ENCODE data around the gene RANBP9.

The RANBP9 gene

GRCh38 chr6:13643125-13643524, 68.5 kb downstream of the RANBP9 start:
- no peak for TF ChIP-seq CTCF (IDR thresholded peaks at IDR 0.05; ENCODE audit: low read length, missing control alignments)
- no peak overlapping the region for H3K4me3 ChIP-seq (replicated peaks; ENCODE audit: low read depth, low read length)
- DNase-seq (ENCODE audit: low read depth), result no peak

GRCh38 chr6:13641315-13641714, 70.3 kb downstream of the RANBP9 start:
- no peak for TF ChIP-seq CTCF (IDR thresholded peaks at IDR 0.05; ENCODE audit: low read length, missing control alignments)
- DNase-seq (ENCODE audit: low read depth), result peak; percentile 50
- H3K4me3 ChIP-seq (replicated peaks; ENCODE audit: low read depth, low read length), result no peak overlapping the region

- TF ChIP-seq CTCF (IDR thresholded peaks at IDR 0.05; ENCODE audit: low read length, missing control alignments), result no peak
- no peak overlapping the region for H3K4me3 ChIP-seq (replicated peaks; ENCODE audit: low read depth, low read length)
- no peak for DNase-seq (ENCODE audit: low read depth)
Observed at GRCh38 chr6:13638626-13639025, 73.0 kb downstream of the RANBP9 start.

GRCh38 chr6:13638014-13638413, 73.6 kb downstream of the RANBP9 start:
- no peak for DNase-seq (ENCODE audit: low read depth)
- no peak for TF ChIP-seq CTCF (IDR thresholded peaks at IDR 0.05; ENCODE audit: low read length, missing control alignments)

GRCh38 chr6:13635948-13636658, 75.5 kb downstream of the RANBP9 start:
- no peak for TF ChIP-seq CTCF (IDR thresholded peaks at IDR 0.05; ENCODE audit: low read length, missing control alignments)
- no peak overlapping the region for H3K4me3 ChIP-seq (replicated peaks; ENCODE audit: low read depth, low read length)
- DNase-seq (ENCODE audit: low read depth), result peak; percentile 34

More at GRCh38 chr6:13638014-13638413, 73.6 kb downstream of the RANBP9 start:
- H3K4me3 ChIP-seq (replicated peaks; ENCODE audit: low read depth, low read length), result no peak overlapping the region

- H3K4me3 ChIP-seq (replicated peaks; ENCODE audit: low read depth, low read length), result no peak overlapping the region
- no peak for TF ChIP-seq CTCF (IDR thresholded peaks at IDR 0.05; ENCODE audit: low read length, missing control alignments)
- DNase-seq (ENCODE audit: low read depth), result no peak
Observed at GRCh38 chr6:13633343-13633742, 78.3 kb downstream of the RANBP9 start.

GRCh38 chr6:13630499-13630898, 81.1 kb downstream of the RANBP9 start:
- H3K4me3 ChIP-seq (replicated peaks; ENCODE audit: low read depth, low read length), result no peak overlapping the region
- no peak for DNase-seq (ENCODE audit: low read depth)

More at GRCh38 chr6:13630499-13630898, 81.1 kb downstream of the RANBP9 start:
- no peak for TF ChIP-seq CTCF (IDR thresholded peaks at IDR 0.05; ENCODE audit: low read length, missing control alignments)
